B cell (primary cell): ENCODE results near the gene SPSB3. TPM values are rescaled to one million over a fixed set of nuclear protein-coding genes. Genes with fewer than 3 reads are reported as not detected.
A peak's percentile ranks its signal among the peaks of the same experiment; 100 is the strongest.

Source experiments
- ATAC-seq: fragments of 200-7000 bp; cut with Tn5 transposase; one replicate; pipeline ENCODE4 v1.10.0; 2021; ENCODE audit warnings: low read depth, mild to moderate bottlenecking, moderate number of reproducible peaks, moderate library complexity
- CTCF ChIA-PET: fragments of 350-600 bp; sonication (Branson Sonifier 250); formaldehyde crosslinking; loops from one replicate; lab custom pipeline; 2021; ENCODE audit warnings: antibody characterized with exemption, inconsistent platforms; lab: Charles Lee
- POLR2A ChIA-PET: fragments of 350-600 bp; sonication (Branson Sonifier 250); formaldehyde crosslinking; loops from one replicate; lab custom pipeline; 2021; ENCODE audit warnings: antibody characterized with exemption; lab: Charles Lee
- DNase-seq: peaks from one replicate; pipeline ENCODE4 v3.0.0; 2013
- H2AFZ ChIP-seq: 2 replicates; pipeline ENCODE4 v1.6.1; 2012; ENCODE audit warnings: mild to moderate bottlenecking, low read depth, low read length; ENCODE audit not compliant: insufficient read depth, poor library complexity, severe bottlenecking
- H3K27ac ChIP-seq, 2 donors: 1 replicate in 1 of 2; 2 replicates in 1 of 2; pipeline ENCODE4 v1.5.1; 2012 to 2013; ENCODE audit warnings: low read length in 2 of 2, mild to moderate bottlenecking in 2 of 2, moderate library complexity in 1 of 2
- H3K27me3 ChIP-seq, 4 experiments: fragments of 200-600 bp in 1 of 4; sonication (generic) in 1 of 4; replicated peaks in 1 of 4; 1 replicate in 2 of 4; 2 replicates in 2 of 4; pipeline versions ENCODE4 v1.6.1 to v1.7.0; 2013 to 2016; ENCODE audit warnings: low read length in 3 of 4, mild to moderate bottlenecking in 2 of 4, mixed read lengths in 1 of 4, moderate library complexity in 1 of 4; ENCODE audit not compliant: insufficient read depth in 4 of 4, control insufficient read depth in 3 of 4; ENCODE audit errors: control extremely low read depth in 1 of 4
- H3K36me3 ChIP-seq, 2 experiments: replicated peaks in 1 of 2; 1 replicate in 1 of 2; 2 replicates in 1 of 2; pipeline versions ENCODE4 v1.6.1 to v1.7.1; 2013; ENCODE audit warnings: low read length in 1 of 2; ENCODE audit not compliant: insufficient read depth in 2 of 2, control insufficient read depth in 1 of 2; ENCODE audit errors: control extremely low read depth in 1 of 2, extremely low read depth in 1 of 2
- H3K4me1 ChIP-seq, 2 donors: fragments of 200-600 bp in 1 of 2; sonication (generic) in 1 of 2; 1 replicate in 1 of 2; 2 replicates in 1 of 2; pipeline versions ENCODE4 v1.5.1 to v1.6.1; 2013 to 2017; ENCODE audit warnings: low read length in 2 of 2; ENCODE audit not compliant: control insufficient read depth in 2 of 2, insufficient read depth in 2 of 2
- H3K4me2 ChIP-seq: replicated peaks from 2 replicates; pipeline ENCODE3; 2012; ENCODE audit warnings: mild to moderate bottlenecking, low read depth, low read length; ENCODE audit not compliant: poor library complexity, severe bottlenecking
- H3K4me3 ChIP-seq, 5 experiments: fragments of 200-600 bp in 1 of 5; sonication (generic) in 1 of 5; 1 replicate in 3 of 5; 2 replicates in 2 of 5; pipeline versions ENCODE4 v1.5.1 to v1.7.0; 2011 to 2016; ENCODE audit warnings: low read length in 4 of 5, mild to moderate bottlenecking in 4 of 5, low read depth in 2 of 5, control low read depth in 1 of 5, moderate library complexity in 1 of 5; ENCODE audit not compliant: insufficient read depth in 1 of 5; ENCODE audit errors: control extremely low read depth in 1 of 5, extremely low read depth in 1 of 5
- H3K79me2 ChIP-seq: fragments of 200-600 bp; sonication (generic); one replicate; pipeline ENCODE4 v1.6.0; 2016; ENCODE audit warnings: low read length; ENCODE audit not compliant: control insufficient read depth, insufficient read depth
- H3K9ac ChIP-seq: fragments of 200-600 bp; sonication (generic); 2 replicates; pipeline ENCODE4 v1.6.1; 2017; ENCODE audit warnings: mild to moderate bottlenecking, low read length, moderate library complexity
- H3K9me3 ChIP-seq, 3 donors: one replicate each; pipeline versions ENCODE4 v1.6.1 to v1.7.1; 2013; ENCODE audit warnings: low read length in 2 of 3; ENCODE audit not compliant: control insufficient read depth in 2 of 3, insufficient read depth in 1 of 3; ENCODE audit errors: control extremely low read depth in 1 of 3
- H4K20me1 ChIP-seq: 2 replicates; pipeline ENCODE4 v1.6.0; 2012; ENCODE audit warnings: mild to moderate bottlenecking, low read length; ENCODE audit not compliant: insufficient read depth, control insufficient read depth, poor library complexity, severe bottlenecking
- H3K27ac Mint-ChIP-seq: one replicate; pipeline ENCODE4 v1.8.0; 2021; ENCODE audit warnings: mixed read lengths
- H3K27me3 Mint-ChIP-seq: one replicate; pipeline ENCODE4 v1.8.0; 2021; ENCODE audit warnings: mixed read lengths
- H3K4me1 Mint-ChIP-seq: one replicate; pipeline ENCODE4 v1.8.0; 2021; ENCODE audit warnings: mixed read lengths
- H3K4me3 Mint-ChIP-seq: one replicate; pipeline ENCODE4 v1.8.0; 2021; ENCODE audit warnings: mixed read lengths
- H3K9me3 Mint-ChIP-seq: one replicate; pipeline ENCODE4 v1.8.0; 2022; ENCODE audit warnings: mixed read lengths; ENCODE audit not compliant: insufficient read depth
- EZH2 ChIP-seq: IDR thresholded peaks from 2 replicates; pipeline ENCODE4 v1.6.1; 2012; ENCODE audit warnings: borderline replicate concordance, low read depth, mild to moderate bottlenecking, moderate library complexity, low read length; ENCODE audit not compliant: insufficient read depth, poor library complexity, severe bottlenecking
- WGBS: methylation state at CpG from one replicate; pipeline ENCODE4 v1.1.5; 2013; ENCODE audit warnings: missing lambda C conversion rate; ENCODE audit not compliant: insufficient coverage; 5-methylcytosine and 5-hydroxymethylcytosine counted together
- intact Hi-C: fragments of 100-400 bp; cut with micrococcal nuclease; formaldehyde crosslinking; loops from one replicate; pipeline ENCODE4 v1.10.0; 2022
- polyA plus RNA-seq: library from polyadenylated mRNA; depleted of rRNA; stranded (reverse); fragments of >200 nt; gene quantifications from 2 replicates; pipeline ENCODE4 v1.2.3, GENCODE V29; 2012
- total RNA-seq, 2 donors: library from RNA; stranded (reverse); fragments of 120-200 nt in 1 of 2; gene quantifications; 1 replicate in 1 of 2; 2 replicates in 1 of 2; pipeline versions ENCODE4 v1.2.3 to v1.2.4, GENCODE V29; 2013 to 2022
- TF ChIP-seq, protein P1 (sequence below): fragments of 200-600 bp; IDR thresholded peaks from one replicate; pipeline ENCODE4 v1.8.0; 2022; ENCODE audit warnings: antibody characterized with exemption, mild to moderate bottlenecking

SPSB3 gene
- total and polyA plus RNA-seq, 2 donors (not counting 1 experiment from before 2014, with no cell fraction given): 91.2 to 264 TPM

DNA sequence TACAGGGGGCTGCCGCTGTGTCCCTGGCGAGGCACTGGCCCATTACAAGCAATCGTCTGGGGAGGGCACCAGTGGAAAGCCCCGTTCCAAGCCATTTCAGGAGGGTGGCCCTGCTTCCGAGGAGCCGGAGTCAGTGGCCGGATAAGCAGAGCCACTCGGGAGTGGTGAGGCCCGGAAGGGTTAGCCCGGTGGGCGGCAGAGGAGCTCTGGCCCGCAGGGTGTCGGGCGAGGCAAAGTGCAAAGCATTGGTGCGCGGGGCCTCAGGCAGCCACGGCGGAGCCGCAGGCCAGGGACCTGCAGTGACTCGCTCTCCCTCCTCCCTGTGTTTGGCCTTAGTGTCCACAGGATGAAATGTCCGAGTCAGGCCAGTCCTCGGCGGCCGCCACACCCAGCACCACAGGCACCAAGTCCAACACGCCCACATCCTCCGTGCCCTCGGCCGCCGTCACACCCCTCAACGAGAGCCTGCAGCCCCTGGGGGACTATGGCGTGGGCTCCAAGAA, 35.6 kb downstream of the SPSB3 start:
- Mint-ChIP-seq H3K9me3 (no peaks in the 10 kb centered on the region), H3K27me3 (no peaks in the 10 kb centered on the region), H3K4me3 (no peak overlapping the region), H3K27ac (peak overlapping the region; percentile 41), H3K4me1 (no peaks in the 10 kb centered on the region)
- Histone ChIP-seq H3K4me1 (no peaks in the 10 kb centered on the region), H4K20me1 (peaks cover 52% of the 10 kb centered on the region), H3K27me3 (no peaks in the 10 kb centered on the region), H3K36me3 (peaks cover 0 to 68% of the 10 kb centered on the region in 2 experiments), H3K4me2 (no peak overlapping the region), H3K9me3 (no peaks in the 10 kb centered on the region), H2AFZ (no peak overlapping the region), H3K4me3 (no peak overlapping the region), H3K79me2 (peaks cover 51% of the 10 kb centered on the region), H3K27ac (no peak overlapping the region), H3K9ac (no peak overlapping the region)
- TF ChIP-seq, protein P1, sequence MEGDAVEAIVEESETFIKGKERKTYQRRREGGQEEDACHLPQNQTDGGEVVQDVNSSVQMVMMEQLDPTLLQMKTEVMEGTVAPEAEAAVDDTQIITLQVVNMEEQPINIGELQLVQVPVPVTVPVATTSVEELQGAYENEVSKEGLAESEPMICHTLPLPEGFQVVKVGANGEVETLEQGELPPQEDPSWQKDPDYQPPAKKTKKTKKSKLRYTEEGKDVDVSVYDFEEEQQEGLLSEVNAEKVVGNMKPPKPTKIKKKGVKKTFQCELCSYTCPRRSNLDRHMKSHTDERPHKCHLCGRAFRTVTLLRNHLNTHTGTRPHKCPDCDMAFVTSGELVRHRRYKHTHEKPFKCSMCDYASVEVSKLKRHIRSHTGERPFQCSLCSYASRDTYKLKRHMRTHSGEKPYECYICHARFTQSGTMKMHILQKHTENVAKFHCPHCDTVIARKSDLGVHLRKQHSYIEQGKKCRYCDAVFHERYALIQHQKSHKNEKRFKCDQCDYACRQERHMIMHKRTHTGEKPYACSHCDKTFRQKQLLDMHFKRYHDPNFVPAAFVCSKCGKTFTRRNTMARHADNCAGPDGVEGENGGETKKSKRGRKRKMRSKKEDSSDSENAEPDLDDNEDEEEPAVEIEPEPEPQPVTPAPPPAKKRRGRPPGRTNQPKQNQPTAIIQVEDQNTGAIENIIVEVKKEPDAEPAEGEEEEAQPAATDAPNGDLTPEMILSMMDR: no peak
- no peak for TF ChIP-seq EZH2
- ATAC-seq (no peak), DNase-seq (no peak)
- ChIA-PET POLR2A (no interaction called here), CTCF (no interaction called here)
- intact Hi-C loops: no loop called here
- 98% methylated on average over 31 of the region's 31 CpGs for WGBS

DNA sequence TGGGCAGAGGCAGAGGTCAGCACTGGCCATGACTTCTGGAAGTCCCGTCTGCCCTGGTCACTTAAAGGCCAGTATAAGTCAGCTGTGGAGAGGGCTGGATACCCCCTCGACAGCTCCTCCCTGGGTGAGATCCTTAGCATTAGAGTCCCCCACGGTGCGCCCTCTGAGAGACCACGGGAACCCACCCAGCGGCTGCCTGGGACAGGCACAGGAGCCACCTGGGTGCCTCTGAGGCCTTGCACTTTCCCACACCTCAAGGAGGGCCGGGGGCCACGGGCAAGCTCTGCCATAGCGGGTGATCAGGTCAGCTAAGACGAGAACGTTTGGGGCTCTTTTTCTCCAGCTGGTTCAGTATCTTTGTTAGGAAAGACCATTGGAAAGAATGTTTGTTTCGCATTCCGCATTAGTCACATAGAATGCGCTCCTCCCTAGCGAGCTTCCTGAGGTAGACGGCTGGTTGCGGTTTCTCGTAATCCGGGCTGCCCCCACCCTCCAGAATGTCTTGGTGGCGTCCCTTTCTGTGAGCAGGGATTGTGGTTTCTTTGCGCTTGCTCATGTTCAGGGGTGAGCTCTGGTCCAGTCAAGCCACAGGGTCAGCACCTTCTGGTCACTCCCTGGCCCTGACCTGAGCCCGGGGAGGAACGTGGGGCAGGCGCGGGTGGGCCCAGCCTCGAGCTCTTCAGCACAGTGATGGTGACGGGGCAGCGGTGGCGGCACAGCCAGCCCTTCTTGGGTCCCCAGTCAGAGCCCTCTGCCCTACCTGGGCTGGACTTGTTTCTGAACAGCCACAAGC, 36.3 kb downstream of the SPSB3 start:
- Histone ChIP-seq H3K36me3 (peaks cover 0 to 67% of the 10 kb centered on the region in 2 experiments), H3K27ac (no peak overlapping the region), H3K4me2 (no peak overlapping the region), H2AFZ (no peak overlapping the region), H3K79me2 (peaks cover 58% of the 10 kb centered on the region), H3K4me1 (no peaks in the 10 kb centered on the region), H3K27me3 (no peaks in the 10 kb centered on the region), H3K9ac (no peak overlapping the region), H4K20me1 (peaks cover 57% of the 10 kb centered on the region), H3K4me3 (no peak overlapping the region), H3K9me3 (no peaks in the 10 kb centered on the region)
- TF ChIP-seq EZH2: no peak
- TF ChIP-seq, protein P1: no peak
- ChIA-PET POLR2A (no interaction called here), CTCF (interaction anchor here (0.9 kb wide), 1 partner anchor 35 kb away, joined by 3 read pairs; no protein-coding TSS in a partner anchor)
- intact Hi-C loops: no loop called here
- Mint-ChIP-seq H3K9me3 (no peaks in the 10 kb centered on the region), H3K4me1 (no peaks in the 10 kb centered on the region), H3K27ac (no peak overlapping the region), H3K27me3 (no peaks in the 10 kb centered on the region), H3K4me3 (no peak overlapping the region)
- no peak for ATAC-seq
- no peak for DNase-seq
- WGBS: 98% methylated on average over 25 of the region's 29 CpGs
